ENCODE results near the gene VPS33A. TPM values are rescaled to one million over a fixed set of nuclear protein-coding genes. Genes with fewer than 3 reads are reported as not detected.

VPS33A gene
- total and polyA plus RNA-seq, 2 donors (not counting 3 experiments of a cell fraction or from before 2014, with no cell fraction given) = 12.1 to 23.1 TPM

GRCh38 chr12:122245553-122245952 is 20.7 kb downstream of the VPS33A start:
- intact Hi-C loops (cut with micrococcal nuclease) (no loop called here), dilution Hi-C loops (cut with MboI; ENCODE audit: extremely low pct_ligation_motif_present, low sequenced_read_pairs) (no loop called here)
- no TSS peak for BruUV-seq (replicated peaks)
- H3K27ac ChIP-seq (ENCODE audit: insufficient read depth, low read depth, low read length) = no peak overlapping the region
- no peaks in the 10 kb centered on the region for H3K4me1 ChIP-seq (ENCODE audit: control insufficient read depth, extremely low read depth, insufficient read depth, low read length)
- no peaks in the 10 kb centered on the region for H3K79me2 ChIP-seq (ENCODE audit: control insufficient read depth, insufficient read depth, low read length)
- H3K4me3 ChIP-seq (replicated peaks in 1 of 3; ENCODE audit: insufficient read depth in 1 of 3, low read depth in 1 of 3, low read length in 3 of 3) = no peak overlapping the region
- H3K4me2 ChIP-seq (ENCODE audit: insufficient read depth, low read length) = no peak overlapping the region
- no peak overlapping the region for H2AFZ ChIP-seq (ENCODE audit: low read depth, low read length)
- H3K9me1 ChIP-seq (replicated peaks; ENCODE audit: control insufficient read depth, extremely low read depth, insufficient read depth, low read length) = no peaks in the 10 kb centered on the region
- H3K9me3 ChIP-seq (replicated peaks; ENCODE audit: control insufficient read depth, insufficient read depth, low read length) = no peaks in the 10 kb centered on the region
- CTCF ChIA-PET = interaction anchor here (1.3 kb wide), 1 partner anchor 33 kb away, joined by 5 read pairs; no protein-coding TSS in a partner anchor
- no peak overlapping the region for H3K9ac ChIP-seq (replicated peaks; ENCODE audit: extremely low read depth, insufficient read depth, low read length)
- FAIRE-seq (no peak), DNase-seq (ENCODE audit: low read depth, low spot score) (no peak)
- no peaks in the 10 kb centered on the region for H4K20me1 ChIP-seq (replicated peaks; ENCODE audit: control insufficient read depth, extremely low read depth, insufficient read depth, low read length)
- peaks cover 0 to 10% of the 10 kb centered on the region in 2 experiments for H3K36me3 ChIP-seq (ENCODE audit: control insufficient read depth in 2 of 2, extremely low read depth in 1 of 2, insufficient read depth in 2 of 2, low read length in 2 of 2)
- TF ChIP-seq EZH2 (IDR thresholded peaks at IDR 0.05; ENCODE audit: borderline replicate concordance, low read depth, low read length, severe bottlenecking) (no peak), CTCF (IDR thresholded peaks at IDR 0.05; ENCODE audit: extremely low read depth in 1 of 2, insufficient read depth in 1 of 2, low read depth in 1 of 2, low read length in 2 of 2) (no peak), FOS (IDR thresholded peaks at IDR 0.05; ENCODE audit: borderline replicate concordance, insufficient read depth, low read length) (no peak)
- POLR2A ChIA-PET = no interaction called here
- no peaks in the 10 kb centered on the region for H3K27me3 ChIP-seq (ENCODE audit: control insufficient read depth in 2 of 2, insufficient read depth in 2 of 2, low read length in 2 of 2)

GRCh38 chr12:122244565-122245371 is 21.5 kb downstream of the VPS33A start:
- Histone ChIP-seq H3K27me3 (ENCODE audit: control insufficient read depth in 2 of 2, insufficient read depth in 2 of 2, low read length in 2 of 2) (no peaks in the 10 kb centered on the region), H4K20me1 (replicated peaks; ENCODE audit: control insufficient read depth, extremely low read depth, insufficient read depth, low read length) (no peaks in the 10 kb centered on the region), H3K36me3 (ENCODE audit: control insufficient read depth in 2 of 2, extremely low read depth in 1 of 2, insufficient read depth in 2 of 2, low read length in 2 of 2) (peaks cover 0 to 8% of the 10 kb centered on the region in 2 experiments), H3K4me3 (replicated peaks in 1 of 3; ENCODE audit: insufficient read depth in 1 of 3, low read depth in 1 of 3, low read length in 3 of 3) (no peak overlapping the region), H3K79me2 (ENCODE audit: control insufficient read depth, insufficient read depth, low read length) (no peaks in the 10 kb centered on the region), H3K4me1 (ENCODE audit: control insufficient read depth, extremely low read depth, insufficient read depth, low read length) (no peaks in the 10 kb centered on the region), H3K27ac (ENCODE audit: insufficient read depth, low read depth, low read length) (no peak overlapping the region), H3K4me2 (ENCODE audit: insufficient read depth, low read length) (no peak overlapping the region), H3K9me1 (replicated peaks; ENCODE audit: control insufficient read depth, extremely low read depth, insufficient read depth, low read length) (no peaks in the 10 kb centered on the region), H3K9ac (replicated peaks; ENCODE audit: extremely low read depth, insufficient read depth, low read length) (no peak overlapping the region), H3K9me3 (replicated peaks; ENCODE audit: control insufficient read depth, insufficient read depth, low read length) (no peaks in the 10 kb centered on the region), H2AFZ (ENCODE audit: low read depth, low read length) (no peak overlapping the region)
- no peak for DNase-seq (ENCODE audit: low read depth, low spot score)
- POLR2A ChIA-PET = no interaction called here
- intact Hi-C loops (cut with micrococcal nuclease) = no loop called here
- CTCF ChIA-PET = interaction anchor here (0.5 to 1.3 kb wide), 2 partner anchors 33 to 174 kb away, joined by 3 to 5 read pairs; no protein-coding TSS in a partner anchor
- BruUV-seq (replicated peaks) = no TSS peak
- no peak for FAIRE-seq
- no peak for TF ChIP-seq JUN (IDR thresholded peaks at IDR 0.05; ENCODE audit: borderline replicate concordance, insufficient read depth, insufficient read length, low read depth)
- TF ChIP-seq EZH2 (IDR thresholded peaks at IDR 0.05; ENCODE audit: borderline replicate concordance, low read depth, low read length, severe bottlenecking) = no peak
- no peak for TF ChIP-seq MYC (IDR thresholded peaks at IDR 0.05; ENCODE audit: low read depth, low read length)
- TF ChIP-seq POLR2A (IDR thresholded peaks at IDR 0.05; ENCODE audit: low read depth, low read length) = no peak
- TF ChIP-seq CTCF (IDR thresholded peaks at IDR 0.05; ENCODE audit: extremely low read depth in 1 of 2, insufficient read depth in 1 of 2, low read depth in 1 of 2, low read length in 2 of 2) = no peak
- TF ChIP-seq GATA2 (IDR thresholded peaks at IDR 0.05; ENCODE audit: insufficient read depth, insufficient read length, low read depth, low read length) = no peak
- TF ChIP-seq, protein P1, sequence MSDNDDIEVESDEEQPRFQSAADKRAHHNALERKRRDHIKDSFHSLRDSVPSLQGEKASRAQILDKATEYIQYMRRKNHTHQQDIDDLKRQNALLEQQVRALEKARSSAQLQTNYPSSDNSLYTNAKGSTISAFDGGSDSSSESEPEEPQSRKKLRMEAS (IDR thresholded peaks at IDR 0.05; ENCODE audit: insufficient read depth, insufficient read length) = no peak
- TF ChIP-seq FOS (IDR thresholded peaks at IDR 0.05; ENCODE audit: borderline replicate concordance, insufficient read depth, low read length) = no peak
- TF ChIP-seq POLR2AphosphoS5 (IDR thresholded peaks at IDR 0.05; ENCODE audit: insufficient read depth, low read depth, low read length) = no peak
- dilution Hi-C loops (cut with MboI; ENCODE audit: extremely low pct_ligation_motif_present, low sequenced_read_pairs) = no loop called here
